Neural progenitor cell (in vitro differentiated cells): ENCODE results near the gene KIF11. TPM values are rescaled to one million over a fixed set of nuclear protein-coding genes. Genes with fewer than 3 reads are reported as not detected.

Experiments used
- DNase-seq: peaks from one replicate; pipeline ENCODE4 v3.0.0-alpha.2; 2016; ENCODE audit warnings: low spot score
- H2AFZ ChIP-seq: fragments of 200-600 bp; sonication (generic); replicated peaks from 2 replicates; pipeline ENCODE4 v1.6.1; 2016; ENCODE audit warnings: antibody characterized with exemption
- H3F3A ChIP-seq: fragments of 200-600 bp; sonication (generic); 2 replicates; pipeline ENCODE4 v1.6.1; 2016; ENCODE audit warnings: antibody characterized with exemption, low read depth
- H3K27ac ChIP-seq: fragments of 200-600 bp; sonication (generic); 2 replicates; pipeline ENCODE4 v1.5.1; 2016; ENCODE audit warnings: mild to moderate bottlenecking
- H3K27me3 ChIP-seq: fragments of 200-600 bp; sonication (generic); 2 replicates; pipeline ENCODE4 v1.6.1; 2016; ENCODE audit warnings: mild to moderate bottlenecking, moderate library complexity
- H3K36me3 ChIP-seq: fragments of 200-600 bp; sonication (generic); 2 replicates; pipeline ENCODE4 v1.5.1; 2016
- H3K4me1 ChIP-seq: fragments of 200-600 bp; sonication (generic); 2 replicates; pipeline ENCODE4 v1.6.1; 2016; ENCODE audit warnings: mixed run types
- H3K4me2 ChIP-seq: fragments of 200-600 bp; sonication (generic); 2 replicates; pipeline ENCODE4 v1.6.1; 2016
- H3K4me3 ChIP-seq: fragments of 200-600 bp; sonication (generic); 2 replicates; pipeline ENCODE4 v1.5.1; 2016
- H3K79me2 ChIP-seq: fragments of 200-600 bp; sonication (generic); 2 replicates; pipeline ENCODE4 v1.6.1; 2016; ENCODE audit warnings: low read depth
- H3K9ac ChIP-seq: fragments of 200-600 bp; sonication (generic); 2 replicates; pipeline ENCODE4 v1.6.1; 2016
- H3K9me3 ChIP-seq: fragments of 200-600 bp; sonication (generic); 2 replicates; pipeline ENCODE4 v1.5.1; 2016; ENCODE audit warnings: low read depth
- H4K20me1 ChIP-seq: fragments of 200-600 bp; sonication (generic); 2 replicates; pipeline ENCODE4 v1.6.1; 2016; ENCODE audit warnings: low read depth
- H3K27ac Mint-ChIP-seq: 3 replicates; pipeline ENCODE4 v1.8.0; 2021; ENCODE audit warnings: mixed read lengths
- H3K27me3 Mint-ChIP-seq: 2 replicates; pipeline ENCODE4 v1.8.0; 2022; ENCODE audit warnings: low read depth, mild to moderate bottlenecking, inconsistent platforms, moderate library complexity, mixed read lengths; ENCODE audit not compliant: insufficient read depth
- H3K36me3 Mint-ChIP-seq: 3 replicates; pipeline ENCODE4 v1.8.0; 2021; ENCODE audit warnings: mixed read lengths
- H3K4me1 Mint-ChIP-seq: 3 replicates; pipeline ENCODE4 v1.8.0; 2021; ENCODE audit warnings: mixed read lengths
- H3K4me3 Mint-ChIP-seq: 3 replicates; pipeline ENCODE4 v1.8.0; 2021; ENCODE audit warnings: mild to moderate bottlenecking, moderate library complexity, mixed read lengths
- H3K9me3 Mint-ChIP-seq: 3 replicates; pipeline ENCODE4 v1.8.0; 2020; ENCODE audit warnings: mixed read lengths
- CTCF ChIP-seq: fragments of 200-600 bp; sonication (generic); IDR thresholded peaks from 2 replicates; pipeline ENCODE4 v1.5.1; 2017; ENCODE audit warnings: antibody characterized with exemption, mild to moderate bottlenecking
- EZH2 ChIP-seq: fragments of 200-600 bp; sonication (generic); IDR thresholded peaks from 2 replicates; pipeline ENCODE4 v1.6.1; 2017; ENCODE audit warnings: antibody characterized with exemption, mild to moderate bottlenecking, moderate library complexity
- EZH2phosphoT487 ChIP-seq: fragments of 200-600 bp; sonication (generic); IDR thresholded peaks from 2 replicates; pipeline ENCODE4 v1.6.1; 2017; ENCODE audit warnings: antibody characterized with exemption
- total RNA-seq: library from RNA; depleted of rRNA; stranded (reverse); fragments of >200 nt; gene quantifications from 2 replicates; pipeline ENCODE4 v1.2.3, GENCODE V29; 2015; ENCODE audit warnings: low replicate concordance

The KIF11 gene
- total RNA-seq, 1 donor from 2014 or later = 128 TPM

DNA sequence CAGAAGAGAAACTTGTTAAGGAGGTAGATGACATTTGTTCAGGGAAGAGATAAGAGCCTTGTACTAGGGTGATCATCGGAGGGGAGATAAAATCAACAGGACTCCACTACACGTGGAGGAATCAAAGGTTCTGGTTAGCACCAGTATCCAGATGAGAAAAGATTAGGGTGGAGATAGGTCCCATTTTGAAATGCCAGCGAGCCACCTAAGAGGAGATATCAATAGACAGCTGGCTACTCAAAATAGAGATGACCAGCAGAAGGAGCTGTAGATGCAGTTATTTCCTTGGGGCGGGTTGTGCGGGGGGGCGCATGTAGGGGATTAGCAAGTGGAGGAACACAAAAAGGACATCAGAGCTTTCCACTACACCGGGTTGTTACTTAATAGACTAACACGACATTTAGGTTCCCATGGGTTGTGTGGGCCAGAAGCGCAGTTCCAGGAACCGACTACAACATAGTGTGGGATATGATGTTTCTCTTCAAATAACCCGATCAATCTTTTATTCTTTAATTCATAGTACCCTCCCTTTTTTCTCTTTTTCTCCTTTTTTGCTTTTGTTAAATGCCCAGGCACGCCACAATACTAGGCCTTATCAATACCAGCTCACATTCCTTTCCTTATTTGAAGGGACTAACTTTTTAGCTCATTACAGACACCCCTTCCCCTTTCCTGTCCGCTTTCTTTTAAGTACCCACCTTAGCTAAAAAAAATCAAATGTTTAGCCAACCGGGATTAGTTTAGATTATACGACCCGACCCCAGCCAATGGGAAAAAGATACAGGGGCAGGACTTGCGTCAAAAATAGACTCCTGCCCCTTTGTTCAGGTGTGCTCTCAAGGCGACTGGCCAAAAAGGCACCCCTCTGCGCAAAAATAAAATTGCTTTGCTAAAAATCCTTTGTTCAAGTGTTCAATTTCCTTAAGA lies 2.0 kb upstream of the KIF11 start:
- Histone ChIP-seq H3K4me1 (peaks cover 29% of the 10 kb centered on the region), H3K36me3 (no peaks in the 10 kb centered on the region), H3K27ac (peak overlapping the region; percentile 42), H4K20me1 (peaks cover 22% of the 10 kb centered on the region), H2AFZ (peak overlapping the region; percentile 26), H3K9me3 (no peaks in the 10 kb centered on the region), H3K4me3 (peak overlapping the region; percentile 77), H3K27me3 (no peaks in the 10 kb centered on the region), H3K9ac (no peak overlapping the region), H3K4me2 (peak overlapping the region; percentile 96), H3F3A (peaks cover 37% of the 10 kb centered on the region), H3K79me2 (peaks cover 30% of the 10 kb centered on the region)
- Mint-ChIP-seq H3K27ac (peak overlapping the region; percentile 62), H3K27me3 (no peaks in the 10 kb centered on the region), H3K4me1 (peaks cover 33% of the 10 kb centered on the region), H3K4me3 (peak overlapping the region; percentile 73), H3K9me3 (peaks cover 4% of the 10 kb centered on the region), H3K36me3 (peaks cover 6% of the 10 kb centered on the region)
- no peak for TF ChIP-seq EZH2
- TF ChIP-seq CTCF = peak; percentile 41
- DNase-seq = peak; percentile 67

GRCh38 chr10:92591550-92592022 lies 1.3 kb upstream of the KIF11 start:
- DNase-seq = peak; percentile 91
- Histone ChIP-seq H4K20me1 (peaks cover 29% of the 10 kb centered on the region), H3K27ac (peak overlapping the region; percentile 42), H3K79me2 (peaks cover 37% of the 10 kb centered on the region), H3F3A (peaks cover 37% of the 10 kb centered on the region), H3K4me2 (peak overlapping the region; percentile 96), H3K9ac (no peak overlapping the region), H3K4me1 (peaks cover 33% of the 10 kb centered on the region), H2AFZ (peak overlapping the region; percentile 17), H3K4me3 (peak overlapping the region; percentile 77), H3K36me3 (no peaks in the 10 kb centered on the region), H3K27me3 (no peaks in the 10 kb centered on the region), H3K9me3 (no peaks in the 10 kb centered on the region)
- Mint-ChIP-seq H3K9me3 (peaks cover 8% of the 10 kb centered on the region), H3K27ac (peak overlapping the region; percentile 62), H3K27me3 (no peaks in the 10 kb centered on the region), H3K4me1 (peaks cover 33% of the 10 kb centered on the region), H3K4me3 (peak overlapping the region; percentile 96), H3K36me3 (peaks cover 11% of the 10 kb centered on the region)
- TF ChIP-seq EZH2phosphoT487 (no peak), EZH2 (peak; percentile 8)

DNA sequence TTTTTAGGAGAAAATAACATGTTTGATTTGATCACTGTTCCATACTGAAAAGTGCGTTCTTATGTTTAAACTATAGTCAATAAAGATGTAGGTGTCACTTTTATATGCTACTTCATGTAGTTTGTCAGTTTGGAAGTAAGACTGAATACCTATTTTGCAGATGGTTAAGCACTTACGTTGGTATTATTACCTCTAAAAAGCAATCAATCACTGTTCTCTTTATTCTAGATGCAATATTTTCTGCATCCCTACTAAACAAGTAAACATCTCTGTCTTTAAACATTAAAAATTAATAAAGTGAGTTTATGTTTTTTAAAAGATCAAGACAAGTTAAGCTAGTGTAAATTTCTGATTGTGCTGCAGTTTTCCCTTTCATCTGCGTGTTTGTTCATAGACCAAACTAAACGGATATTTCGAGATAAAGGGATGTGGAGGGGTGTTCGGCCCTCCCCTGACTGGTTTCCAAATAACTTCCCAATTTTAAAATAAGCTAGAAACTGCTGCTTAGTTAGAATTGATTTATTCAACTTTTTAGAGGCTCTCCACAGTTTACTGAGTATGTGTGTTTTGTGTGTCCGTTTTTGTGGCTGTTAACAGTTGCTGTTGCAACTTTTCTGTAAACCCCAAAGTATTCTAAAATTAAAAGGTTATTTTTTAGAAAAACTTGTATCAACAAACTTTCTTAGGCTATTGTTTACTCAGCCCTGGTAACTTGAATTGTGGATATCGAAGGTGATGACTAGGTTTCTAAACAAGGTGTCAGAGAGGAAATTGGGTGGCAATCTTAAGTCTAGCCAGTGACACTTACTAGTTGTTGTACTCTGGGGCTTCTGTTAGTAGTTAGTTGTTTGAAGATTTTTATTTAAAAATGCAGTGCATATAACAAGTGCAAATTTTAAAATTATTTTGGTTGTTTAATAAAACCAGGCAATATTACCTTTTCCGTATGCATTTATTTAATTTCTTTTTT lies 974 bp downstream of the KIF11 start:
- Histone ChIP-seq H3K79me2 (peaks cover 60% of the 10 kb centered on the region), H3K4me1 (peaks cover 33% of the 10 kb centered on the region), H3K9ac (peak overlapping the region; percentile 69), H3K27ac (peak overlapping the region; percentile 74), H3K27me3 (no peaks in the 10 kb centered on the region), H3K4me2 (peak overlapping the region; percentile 96), H3K36me3 (no peaks in the 10 kb centered on the region), H3F3A (peaks cover 37% of the 10 kb centered on the region), H4K20me1 (peaks cover 47% of the 10 kb centered on the region), H2AFZ (peak overlapping the region; percentile 71), H3K4me3 (peak overlapping the region; percentile 77), H3K9me3 (no peaks in the 10 kb centered on the region)
- peaks cover 33% of the 10 kb centered on the region for H3K4me1 Mint-ChIP-seq
- H3K9me3 Mint-ChIP-seq = peaks cover 26% of the 10 kb centered on the region
- H3K36me3 Mint-ChIP-seq = peaks cover 28% of the 10 kb centered on the region
- H3K4me3 Mint-ChIP-seq = peak overlapping the region; percentile 96
- H3K27me3 Mint-ChIP-seq = peaks cover 2% of the 10 kb centered on the region
- no peak for TF ChIP-seq EZH2phosphoT487
- no peak for TF ChIP-seq CTCF
- no peak for TF ChIP-seq EZH2
- no peak for DNase-seq
- peak overlapping the region; percentile 98 for H3K27ac Mint-ChIP-seq
